Measurements from ENCODE around the gene OXA1L.
"Not testable (repeated sequence)": the region's sequence is repeated elsewhere in the genome, so short reads cannot be mapped to it uniquely, and the experiment has no call there.

Gene OXA1L

DNA sequence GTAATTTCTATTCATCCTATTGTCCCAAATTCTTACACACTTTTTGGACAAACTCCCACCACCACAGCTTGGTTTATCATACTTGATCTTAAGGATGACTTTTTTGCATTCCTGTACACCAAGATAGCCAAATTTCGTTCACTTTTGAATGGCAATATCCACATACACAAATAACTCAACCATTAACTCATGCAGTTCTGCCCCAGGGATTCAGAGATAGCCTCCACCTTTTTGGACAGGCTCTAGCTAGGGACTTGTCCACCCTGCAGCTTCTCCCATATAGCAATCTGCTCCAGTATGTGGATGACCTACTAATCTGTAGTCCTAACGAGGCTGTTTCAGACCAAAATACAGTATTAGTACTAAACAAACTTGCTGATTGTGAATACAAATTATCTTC, 32.7 kb upstream of the OXA1L start:
- no peak overlapping the region for H3K4me3 ChIP-seq (ENCODE audit: low read length)
- no peak for DNase-seq (ENCODE audit: low read depth)
- TF ChIP-seq, protein P1, sequence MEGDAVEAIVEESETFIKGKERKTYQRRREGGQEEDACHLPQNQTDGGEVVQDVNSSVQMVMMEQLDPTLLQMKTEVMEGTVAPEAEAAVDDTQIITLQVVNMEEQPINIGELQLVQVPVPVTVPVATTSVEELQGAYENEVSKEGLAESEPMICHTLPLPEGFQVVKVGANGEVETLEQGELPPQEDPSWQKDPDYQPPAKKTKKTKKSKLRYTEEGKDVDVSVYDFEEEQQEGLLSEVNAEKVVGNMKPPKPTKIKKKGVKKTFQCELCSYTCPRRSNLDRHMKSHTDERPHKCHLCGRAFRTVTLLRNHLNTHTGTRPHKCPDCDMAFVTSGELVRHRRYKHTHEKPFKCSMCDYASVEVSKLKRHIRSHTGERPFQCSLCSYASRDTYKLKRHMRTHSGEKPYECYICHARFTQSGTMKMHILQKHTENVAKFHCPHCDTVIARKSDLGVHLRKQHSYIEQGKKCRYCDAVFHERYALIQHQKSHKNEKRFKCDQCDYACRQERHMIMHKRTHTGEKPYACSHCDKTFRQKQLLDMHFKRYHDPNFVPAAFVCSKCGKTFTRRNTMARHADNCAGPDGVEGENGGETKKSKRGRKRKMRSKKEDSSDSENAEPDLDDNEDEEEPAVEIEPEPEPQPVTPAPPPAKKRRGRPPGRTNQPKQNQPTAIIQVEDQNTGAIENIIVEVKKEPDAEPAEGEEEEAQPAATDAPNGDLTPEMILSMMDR (IDR thresholded peaks at IDR 0.05; ENCODE audit: insufficient read depth, low read depth, low read length, missing control alignments) = no peak

DNA sequence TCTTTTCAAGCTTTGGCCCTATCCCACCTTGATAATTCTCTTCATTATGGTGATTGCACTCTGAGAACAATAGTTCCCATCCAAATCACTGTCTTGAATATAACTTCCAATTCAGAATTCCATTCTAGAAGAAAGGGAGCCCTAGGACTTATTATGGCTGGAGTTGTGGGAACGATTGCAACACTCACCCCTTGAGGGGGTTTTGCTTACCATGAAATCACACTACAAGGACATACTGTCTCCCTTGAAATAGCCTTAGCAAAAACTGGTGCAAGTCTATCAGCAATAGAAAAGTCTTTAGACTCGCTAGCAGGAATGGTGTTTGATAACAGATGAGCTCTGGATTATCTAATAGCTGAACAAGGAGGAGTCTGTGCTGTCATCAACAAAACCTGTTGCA, 31.4 kb upstream of the OXA1L start:
- TF ChIP-seq, protein P1 (IDR thresholded peaks at IDR 0.05; ENCODE audit: insufficient read depth, low read depth, low read length, missing control alignments) = no peak
- H3K4me3 ChIP-seq (ENCODE audit: low read length) = no peak overlapping the region
- no peak for DNase-seq (ENCODE audit: low read depth)

DNA sequence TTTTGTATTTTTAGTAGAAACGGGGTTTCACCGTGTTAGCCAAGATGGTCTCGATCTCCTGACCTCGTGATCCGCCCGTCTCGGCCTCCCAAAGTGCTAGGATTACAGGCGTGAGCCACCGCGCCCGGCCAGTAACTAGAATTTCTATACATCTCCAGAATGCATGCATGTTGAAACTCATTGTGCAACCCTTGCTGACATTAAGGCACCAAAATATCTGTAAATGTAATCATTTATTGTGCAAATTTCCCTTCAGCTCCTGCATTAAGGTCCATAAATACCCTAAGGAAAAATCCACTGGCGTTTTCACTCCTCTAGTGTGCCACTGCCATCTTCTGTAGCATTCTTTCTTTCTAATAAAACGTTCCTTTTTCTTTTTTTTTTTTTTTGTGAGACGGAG, 30.1 kb upstream of the OXA1L start:
- DNase-seq (ENCODE audit: low read depth); H3K4me3 ChIP-seq (ENCODE audit: low read length): not testable (repeated sequence)

DNA sequence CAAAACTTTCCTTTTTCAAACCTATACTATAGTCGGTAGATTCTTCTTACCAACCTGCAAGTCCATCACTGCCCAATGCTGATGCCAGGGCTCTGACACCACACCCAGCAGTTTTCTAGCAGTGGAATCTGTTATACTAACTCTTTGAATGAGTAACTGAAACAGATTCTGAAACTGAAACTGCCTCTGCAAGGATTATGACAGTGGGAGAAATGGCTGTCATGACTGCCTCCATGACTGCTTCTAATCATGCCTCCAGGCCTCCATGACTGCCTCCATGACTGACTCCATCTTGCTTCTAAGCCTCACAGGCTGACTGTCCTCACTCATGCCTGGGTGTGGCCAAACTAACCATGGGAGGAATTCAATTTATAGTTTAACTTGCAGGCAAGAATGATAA, 29.4 kb upstream of the OXA1L start:
- TF ChIP-seq, protein P1 (IDR thresholded peaks at IDR 0.05; ENCODE audit: insufficient read depth, low read depth, low read length, missing control alignments) = no peak
- DNase-seq (ENCODE audit: low read depth) = no peak
- no peak overlapping the region for H3K4me3 ChIP-seq (ENCODE audit: low read length)

DNA sequence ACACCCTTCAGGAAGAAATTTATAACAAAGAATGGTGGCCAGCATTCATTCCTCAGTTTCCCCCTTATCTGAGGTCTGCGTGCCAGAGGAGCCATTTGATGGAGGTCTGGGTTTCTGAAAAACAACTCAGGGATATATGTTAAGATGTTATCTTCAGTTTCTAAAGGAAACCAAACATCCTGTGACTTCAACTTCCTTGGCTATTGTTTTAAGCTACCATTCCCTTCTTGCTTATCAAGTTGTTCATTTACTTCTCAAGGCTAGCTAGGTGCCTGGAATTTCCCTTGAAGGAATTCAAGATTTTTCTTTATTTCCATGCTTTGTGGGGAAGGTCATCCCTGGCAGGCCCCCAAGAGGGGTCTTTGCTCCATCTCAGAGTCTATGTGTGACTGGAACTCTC, 27.1 kb upstream of the OXA1L start:
- no peak overlapping the region for H3K4me3 ChIP-seq (ENCODE audit: low read length)
- TF ChIP-seq, protein P1 (IDR thresholded peaks at IDR 0.05; ENCODE audit: insufficient read depth, low read depth, low read length, missing control alignments) = no peak
- no peak for DNase-seq (ENCODE audit: low read depth)

- no peak overlapping the region for H3K4me3 ChIP-seq (ENCODE audit: low read length)
- DNase-seq (ENCODE audit: low read depth) = no peak
- TF ChIP-seq, protein P1 (IDR thresholded peaks at IDR 0.05; ENCODE audit: insufficient read depth, low read depth, low read length, missing control alignments) = no peak
Observed at GRCh38 chr14:22740020-22740419, 26.5 kb upstream of the OXA1L start.

DNA sequence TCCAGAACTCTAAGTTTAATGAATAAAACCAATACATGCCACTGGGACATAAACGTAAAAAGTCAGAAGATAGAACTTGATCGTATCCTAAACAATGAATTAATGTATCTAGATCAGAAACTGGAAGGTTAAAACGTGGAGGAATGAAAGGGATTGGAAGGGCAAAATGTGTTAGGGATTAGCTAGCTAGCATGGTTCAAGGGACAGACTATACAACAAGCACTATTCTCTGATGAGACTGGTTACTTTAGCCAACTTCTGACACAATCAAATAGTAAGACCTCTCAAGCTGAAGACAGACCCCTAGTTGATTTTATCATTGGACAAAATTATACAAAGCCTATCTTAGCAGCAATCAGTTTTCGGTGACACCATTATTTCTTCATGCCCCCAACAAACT, 18.7 kb upstream of the OXA1L start:
- TF ChIP-seq, protein P1 (IDR thresholded peaks at IDR 0.05; ENCODE audit: insufficient read depth, low read depth, low read length, missing control alignments) = no peak
- no peak for DNase-seq (ENCODE audit: low read depth)
- H3K4me3 ChIP-seq (ENCODE audit: low read length) = no peak overlapping the region

- TF ChIP-seq, protein P1 (IDR thresholded peaks at IDR 0.05; ENCODE audit: insufficient read depth, low read depth, low read length, missing control alignments) = no peak
- DNase-seq (ENCODE audit: low read depth) = no peak
- no peak overlapping the region for H3K4me3 ChIP-seq (ENCODE audit: low read length)
Observed at GRCh38 chr14:22748206-22748605, 18.3 kb upstream of the OXA1L start.

All from epithelial cell of esophagus (primary cell).